Colonic mucosa (tissue), 4 donors: Measurements from ENCODE around the gene IL17REL. TPM values are rescaled to one million over a fixed set of nuclear protein-coding genes. Genes with fewer than 3 reads are reported as not detected.

Source experiments
- DNase-seq: peaks from one replicate; pipeline ENCODE4 v3.0.0-alpha.2; 2020
- H3K27ac ChIP-seq: fragments of 200-600 bp; one replicate; pipeline ENCODE4 v1.8.0; 2021
- H3K27me3 ChIP-seq: fragments of 200-600 bp; one replicate; pipeline ENCODE4 v1.8.0; 2021
- H3K36me3 ChIP-seq: fragments of 200-600 bp; one replicate; pipeline ENCODE4 v1.8.0; 2021
- H3K4me1 ChIP-seq: fragments of 200-600 bp; one replicate; pipeline ENCODE4 v1.8.0; 2021; ENCODE audit warnings: mild to moderate bottlenecking
- H3K4me3 ChIP-seq: fragments of 200-600 bp; one replicate; pipeline ENCODE4 v1.8.0; 2021
- H3K9ac ChIP-seq, 2 donors: one replicate each; pipeline ENCODE4 v1.7.0; 2013; ENCODE audit warnings: control low read depth in 2 of 2, low read depth in 2 of 2, low read length in 2 of 2
- H3K9me3 ChIP-seq: fragments of 200-600 bp; one replicate; pipeline ENCODE4 v1.8.0; 2021
- intact Hi-C: fragments of 100-400 bp; cut with DNase I; formaldehyde crosslinking; loops from one replicate; pipeline ENCODE4 v1.14.1; 2022
- total RNA-seq, 2 donors: library from RNA; stranded (reverse); fragmentation: NEBNext Ultra II Directional in 1 of 2; extraction: Animal tissue kit (Norgen Biotek cat#: 25700) in 1 of 2; gene quantifications; one replicate each; pipeline ENCODE4 v1.2.1, GENCODE V29; 2021
- TF ChIP-seq, protein P1 (sequence below): fragments of 200-600 bp; IDR thresholded peaks from one replicate; pipeline ENCODE4 v1.8.0; 2022; ENCODE audit warnings: antibody characterized with exemption, mild to moderate bottlenecking
- donor health status: healthy.
- donor health status: DM: no; HTN: no; CAD: no.
- donor health status: DM: no; HTN: no; CAD: no.

Gene IL17REL
- total RNA-seq, 2 donors from 2014 or later = 0.11 to 0.22 TPM

DNA sequence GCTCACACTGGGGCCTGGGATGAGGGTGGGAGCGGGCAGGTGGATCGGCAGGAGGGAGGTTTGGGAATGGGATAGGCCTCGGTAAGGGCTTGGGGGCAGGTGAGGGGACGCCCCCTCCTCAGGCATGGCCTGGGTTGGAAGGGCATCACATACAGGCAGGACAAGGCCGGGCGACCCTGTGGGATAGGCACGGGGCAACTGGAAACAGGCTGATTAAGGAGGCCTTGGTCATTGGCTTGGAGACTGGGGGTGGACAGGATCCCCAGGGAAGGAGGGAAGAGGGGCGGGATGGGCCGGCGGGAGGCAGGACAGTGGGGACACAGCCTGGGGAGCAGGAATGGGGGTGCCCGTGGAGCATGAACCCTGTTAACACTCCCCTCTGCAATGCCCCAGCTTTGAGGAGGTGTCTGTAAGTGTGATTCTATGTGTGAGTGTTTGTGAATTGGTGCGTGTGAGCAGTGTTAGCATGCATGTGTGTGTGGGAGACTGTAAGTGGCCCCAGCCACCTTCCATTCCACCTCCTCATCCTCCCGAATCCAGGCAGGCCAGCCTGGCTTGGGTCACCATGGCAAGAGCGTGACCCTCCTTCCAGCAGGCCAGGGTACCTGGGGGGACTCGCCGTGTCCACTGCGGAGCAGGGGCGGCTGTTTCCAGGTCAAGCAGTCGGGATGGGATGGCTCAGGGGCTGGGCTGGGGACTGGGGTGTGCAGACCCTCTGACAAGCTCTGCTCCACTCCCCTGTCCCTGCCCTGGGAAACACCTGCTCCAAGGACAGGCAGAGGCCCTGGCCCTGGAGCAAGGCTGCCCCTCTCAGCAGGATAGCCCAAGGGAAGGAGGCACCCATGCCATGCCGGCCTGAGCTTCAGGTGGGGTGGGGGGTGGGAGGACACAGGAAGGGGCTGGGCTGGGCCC, 55.4 kb downstream of the IL17REL start:
- intact Hi-C loops = no loop called here
- Histone ChIP-seq H3K4me3 (no peak overlapping the region), H3K27ac (no peak overlapping the region), H3K36me3 (peaks cover 5% of the 10 kb centered on the region), H3K4me1 (peaks cover 16% of the 10 kb centered on the region), H3K9ac (peak overlapping the region in 1 of 2 donors; percentile 8), H3K27me3 (no peaks in the 10 kb centered on the region), H3K9me3 (no peaks in the 10 kb centered on the region)
- TF ChIP-seq, protein P1, sequence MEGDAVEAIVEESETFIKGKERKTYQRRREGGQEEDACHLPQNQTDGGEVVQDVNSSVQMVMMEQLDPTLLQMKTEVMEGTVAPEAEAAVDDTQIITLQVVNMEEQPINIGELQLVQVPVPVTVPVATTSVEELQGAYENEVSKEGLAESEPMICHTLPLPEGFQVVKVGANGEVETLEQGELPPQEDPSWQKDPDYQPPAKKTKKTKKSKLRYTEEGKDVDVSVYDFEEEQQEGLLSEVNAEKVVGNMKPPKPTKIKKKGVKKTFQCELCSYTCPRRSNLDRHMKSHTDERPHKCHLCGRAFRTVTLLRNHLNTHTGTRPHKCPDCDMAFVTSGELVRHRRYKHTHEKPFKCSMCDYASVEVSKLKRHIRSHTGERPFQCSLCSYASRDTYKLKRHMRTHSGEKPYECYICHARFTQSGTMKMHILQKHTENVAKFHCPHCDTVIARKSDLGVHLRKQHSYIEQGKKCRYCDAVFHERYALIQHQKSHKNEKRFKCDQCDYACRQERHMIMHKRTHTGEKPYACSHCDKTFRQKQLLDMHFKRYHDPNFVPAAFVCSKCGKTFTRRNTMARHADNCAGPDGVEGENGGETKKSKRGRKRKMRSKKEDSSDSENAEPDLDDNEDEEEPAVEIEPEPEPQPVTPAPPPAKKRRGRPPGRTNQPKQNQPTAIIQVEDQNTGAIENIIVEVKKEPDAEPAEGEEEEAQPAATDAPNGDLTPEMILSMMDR = no peak
- DNase-seq = no peak

DNA sequence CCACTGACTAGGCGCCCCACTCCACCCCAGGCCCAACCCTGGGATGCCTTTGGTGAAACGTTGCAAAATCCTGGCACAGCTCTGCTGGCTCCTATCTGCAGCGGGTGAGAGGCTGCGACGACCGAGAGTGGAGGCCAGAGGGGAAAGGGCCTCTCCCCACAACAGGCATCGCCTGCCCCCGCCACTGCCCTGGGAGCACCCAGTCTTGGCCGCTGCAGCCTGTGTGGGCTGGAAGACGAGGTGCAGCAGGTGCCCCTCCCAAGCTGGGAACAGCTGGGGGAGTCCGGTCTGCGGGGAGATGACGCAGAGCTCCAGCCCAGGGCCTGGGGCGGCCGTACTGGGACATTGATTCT, 56.2 kb downstream of the IL17REL start:
- intact Hi-C loops = no loop called here
- DNase-seq = no peak
- Histone ChIP-seq H3K36me3 (no peaks in the 10 kb centered on the region), H3K27ac (no peak overlapping the region), H3K9me3 (no peaks in the 10 kb centered on the region), H3K9ac (no peak overlapping the region), H3K4me3 (no peak overlapping the region), H3K27me3 (no peaks in the 10 kb centered on the region), H3K4me1 (peaks cover 22% of the 10 kb centered on the region)
- TF ChIP-seq, protein P1 = no peak

DNA sequence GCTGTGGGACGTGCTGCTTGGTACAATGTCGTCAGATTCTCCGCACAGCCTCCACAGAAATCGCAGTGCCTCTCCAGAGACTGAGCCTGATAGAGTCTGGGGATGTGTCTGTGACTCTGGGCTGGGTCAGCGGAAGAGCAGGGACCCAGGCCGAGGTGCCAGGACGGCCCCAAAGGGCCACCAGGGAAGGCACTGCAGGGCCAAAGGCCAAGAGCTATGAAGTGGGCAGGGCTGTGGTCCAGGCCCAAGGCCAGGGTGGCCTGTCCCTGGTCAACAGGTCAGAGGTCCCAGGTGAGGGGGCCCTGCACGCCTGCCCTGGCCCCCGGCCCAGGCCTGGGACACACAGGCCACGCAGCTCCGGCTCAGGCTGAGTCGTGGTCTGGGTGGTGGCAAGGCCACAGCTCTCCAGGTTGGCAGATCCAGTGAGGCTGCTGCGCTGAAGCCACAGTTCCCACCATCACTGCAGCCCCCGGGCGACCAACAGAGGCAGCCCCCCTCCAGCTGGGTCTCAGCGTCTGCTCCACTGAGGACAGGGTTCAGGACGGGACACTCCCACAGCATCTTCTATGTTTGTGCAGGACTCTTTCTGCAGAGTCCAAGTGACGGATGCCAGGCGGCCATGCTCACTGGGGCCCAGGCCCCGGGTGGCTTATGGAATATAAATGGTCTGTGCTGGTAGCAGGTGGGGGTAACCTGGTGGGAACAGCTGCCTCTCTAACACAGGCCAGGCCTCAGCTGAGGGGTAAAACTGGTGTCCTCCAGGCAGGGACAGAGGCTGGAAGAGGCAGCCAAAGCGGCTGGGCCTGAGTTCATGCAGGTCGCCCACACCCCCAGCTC, 56.8 kb downstream of the IL17REL start:
- TF ChIP-seq, protein P1 = no peak
- Histone ChIP-seq H3K9ac (no peak overlapping the region), H3K27ac (no peak overlapping the region), H3K4me1 (peaks cover 22% of the 10 kb centered on the region), H3K4me3 (no peak overlapping the region), H3K9me3 (no peaks in the 10 kb centered on the region), H3K36me3 (no peaks in the 10 kb centered on the region), H3K27me3 (no peaks in the 10 kb centered on the region)
- intact Hi-C loops = no loop called here
- DNase-seq = no peak

DNA sequence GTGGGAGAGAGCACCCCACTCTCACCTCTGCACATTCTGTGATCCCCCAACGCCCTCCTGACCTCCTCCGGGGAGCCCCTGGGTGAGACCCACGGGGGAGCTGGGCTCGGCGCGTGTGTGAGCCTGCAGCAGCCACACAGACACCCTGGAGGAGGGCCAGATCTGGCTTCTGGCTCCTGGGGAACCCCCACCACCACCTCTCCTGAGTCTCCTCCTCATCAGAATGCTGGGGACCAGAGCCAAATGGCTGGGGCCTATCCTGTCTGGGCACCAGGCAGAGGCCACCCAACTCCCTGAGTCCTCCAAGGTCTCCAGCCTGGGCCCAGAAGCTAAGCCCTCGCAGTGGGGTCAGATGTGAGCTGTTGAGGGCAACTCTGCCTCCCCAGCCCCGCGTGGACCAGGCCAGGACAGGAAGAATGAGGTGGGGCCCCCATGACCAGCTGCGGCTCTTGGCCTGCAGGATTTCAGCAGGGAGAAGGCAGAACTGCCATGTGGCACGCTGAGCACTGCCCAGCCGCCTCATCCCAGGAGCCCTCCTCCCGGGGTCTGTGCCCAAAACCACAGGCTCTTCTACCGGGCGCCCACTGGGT, 57.5 kb downstream of the IL17REL start:
- TF ChIP-seq, protein P1 = no peak
- no peak for DNase-seq

DNA sequence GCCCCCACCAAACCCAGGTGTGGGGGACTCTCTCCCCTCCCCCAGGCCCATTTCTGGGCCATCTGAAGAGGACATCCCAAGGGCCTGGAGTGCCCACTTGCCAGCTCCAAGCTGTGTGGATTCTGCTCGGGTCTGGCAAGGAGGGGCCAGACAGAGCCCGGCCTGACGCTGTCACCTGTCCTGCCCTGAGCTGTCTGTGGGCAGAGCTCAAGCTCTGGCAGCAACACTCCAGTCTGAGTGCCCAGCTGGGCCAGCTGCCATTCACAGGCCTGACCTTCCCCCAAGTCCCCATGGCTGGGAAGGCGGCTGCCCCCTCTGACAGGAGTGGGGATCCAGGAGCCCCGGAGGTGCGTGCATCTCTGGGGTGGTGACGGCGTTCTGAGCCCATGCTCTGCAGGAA, 58.2 kb downstream of the IL17REL start:
- intact Hi-C loops = no loop called here
- Histone ChIP-seq H3K9ac (no peak overlapping the region), H3K27ac (no peak overlapping the region), H3K27me3 (no peaks in the 10 kb centered on the region), H3K4me3 (no peak overlapping the region), H3K36me3 (no peaks in the 10 kb centered on the region), H3K4me1 (peaks cover 26% of the 10 kb centered on the region), H3K9me3 (no peaks in the 10 kb centered on the region)
- no peak for DNase-seq
- TF ChIP-seq, protein P1 = no peak

More for the DNA sequence above, 57.5 kb downstream of the IL17REL start:
- Histone ChIP-seq H3K36me3 (no peaks in the 10 kb centered on the region), H3K9me3 (no peaks in the 10 kb centered on the region), H3K9ac (no peak overlapping the region), H3K4me3 (no peak overlapping the region), H3K27me3 (no peaks in the 10 kb centered on the region), H3K4me1 (peaks cover 26% of the 10 kb centered on the region), H3K27ac (no peak overlapping the region)
- intact Hi-C loops = no loop called here
